Measurements from ENCODE around the gene FAM3B. TPM values are rescaled to one million over a fixed set of nuclear protein-coding genes. Genes with fewer than 3 reads are reported as not detected.
"Not testable (repeated sequence)": the region's sequence is repeated elsewhere in the genome, so short reads cannot be mapped to it uniquely, and the experiment has no call there.

The FAM3B gene
- total RNA-seq, 1 donor from 2014 or later, result 0.23 TPM

GRCh38 chr21:41294548-41295231, 21.9 kb upstream of the FAM3B start:
- Mint-ChIP-seq H3K27ac (ENCODE audit: unreplicated experiment) (no peak overlapping the region), H3K4me3 (no peak overlapping the region), H3K36me3 (ENCODE audit: low read depth) (peaks cover 6% of the 10 kb centered on the region), H3K27me3 (ENCODE audit: low read depth) (peaks cover 15% of the 10 kb centered on the region), H3K9me3 (peaks cover 19% of the 10 kb centered on the region), H3K4me1 (no peaks in the 10 kb centered on the region)
- DNase-seq (ENCODE audit: low read depth, low spot score), result no peak
- no peak for TF ChIP-seq CTCF (conservative IDR thresholded peaks at IDR 0.05)

- Mint-ChIP-seq H3K27ac (ENCODE audit: unreplicated experiment) (no peak overlapping the region), H3K4me3 (no peak overlapping the region), H3K4me1 (no peaks in the 10 kb centered on the region), H3K27me3 (ENCODE audit: low read depth) (peaks cover 6% of the 10 kb centered on the region), H3K9me3 (peaks cover 19% of the 10 kb centered on the region), H3K36me3 (ENCODE audit: low read depth) (peaks cover 6% of the 10 kb centered on the region)
- no peak for TF ChIP-seq CTCF (conservative IDR thresholded peaks at IDR 0.05)
- no peak for DNase-seq (ENCODE audit: low read depth, low spot score)
These were observed 20.8 kb upstream of the FAM3B start for GRCh38 chr21:41295721-41296254.

GRCh38 chr21:41302976-41303375, 13.6 kb upstream of the FAM3B start:
- no peak for DNase-seq (ENCODE audit: low read depth, low spot score)
- no peaks in the 10 kb centered on the region for H3K4me1 Mint-ChIP-seq
- no peak overlapping the region for H3K27ac Mint-ChIP-seq (ENCODE audit: unreplicated experiment)
- H3K27me3 Mint-ChIP-seq (ENCODE audit: low read depth), result peaks cover 12% of the 10 kb centered on the region
- no peak overlapping the region for H3K4me3 Mint-ChIP-seq
- TF ChIP-seq CTCF (conservative IDR thresholded peaks at IDR 0.05), result no peak
- H3K9me3 Mint-ChIP-seq, result peaks cover 14% of the 10 kb centered on the region
- H3K36me3 Mint-ChIP-seq (ENCODE audit: low read depth), result peaks cover 8% of the 10 kb centered on the region

GRCh38 chr21:41304068-41304720, 12.4 kb upstream of the FAM3B start:
- Mint-ChIP-seq H3K9me3 (peaks cover 7% of the 10 kb centered on the region), H3K27ac (ENCODE audit: unreplicated experiment) (no peak overlapping the region), H3K4me3 (no peak overlapping the region), H3K27me3 (ENCODE audit: low read depth) (peaks cover 14% of the 10 kb centered on the region), H3K4me1 (no peaks in the 10 kb centered on the region), H3K36me3 (ENCODE audit: low read depth) (peaks cover 6% of the 10 kb centered on the region)
- no peak for DNase-seq (ENCODE audit: low read depth, low spot score)
- no peak for TF ChIP-seq CTCF (conservative IDR thresholded peaks at IDR 0.05)

GRCh38 chr21:41307219-41307618, 9.4 kb upstream of the FAM3B start:
- no peak for DNase-seq (ENCODE audit: low read depth, low spot score)
- H3K36me3 Mint-ChIP-seq (ENCODE audit: low read depth), result peaks cover 6% of the 10 kb centered on the region
- H3K4me1 Mint-ChIP-seq, result no peaks in the 10 kb centered on the region
- peaks cover 18% of the 10 kb centered on the region for H3K27me3 Mint-ChIP-seq (ENCODE audit: low read depth)
- H3K9me3 Mint-ChIP-seq, result peaks cover 7% of the 10 kb centered on the region
- no peak for TF ChIP-seq CTCF (conservative IDR thresholded peaks at IDR 0.05)
- H3K27ac Mint-ChIP-seq (ENCODE audit: unreplicated experiment), result no peak overlapping the region
- H3K4me3 Mint-ChIP-seq, result no peak overlapping the region

GRCh38 chr21:41313285-41314164, 3.1 kb upstream of the FAM3B start:
- H3K4me1 Mint-ChIP-seq; H3K9me3 Mint-ChIP-seq; H3K27ac Mint-ChIP-seq (ENCODE audit: unreplicated experiment); H3K4me3 Mint-ChIP-seq; DNase-seq (ENCODE audit: low read depth, low spot score); H3K36me3 Mint-ChIP-seq (ENCODE audit: low read depth): not testable (repeated sequence)
- peaks cover 45% of the 10 kb centered on the region for H3K27me3 Mint-ChIP-seq (ENCODE audit: low read depth)
